Brain microvascular endothelial cell (primary cell): ENCODE measurements around the gene GARS1.
"Not testable (repeated sequence)": the region's sequence is repeated elsewhere in the genome, so short reads cannot be mapped to it uniquely, and the experiment has no call there.

Experiments used
- DNase-seq: peaks from one replicate; pipeline ENCODE4 v3.0.0-alpha.2; 2020
- H3K27ac ChIP-seq: fragments of 250-450 bp; sonication (Bioruptor Pico); 2 replicates; pipeline ENCODE4 v1.5.1; 2020; ENCODE audit warnings: mild to moderate bottlenecking, moderate library complexity
- H3K27me3 ChIP-seq: fragments of 250-450 bp; sonication (Bioruptor Pico); replicated peaks from 2 replicates; pipeline ENCODE4 v1.5.1; 2020; ENCODE audit warnings: mild to moderate bottlenecking
- H3K36me3 ChIP-seq: fragments of 250-450 bp; sonication (Bioruptor Pico); replicated peaks from 2 replicates; pipeline ENCODE4 v1.5.1; 2020; ENCODE audit warnings: mild to moderate bottlenecking
- H3K4me3 ChIP-seq: 2 replicates; pipeline ENCODE4 v1.5.1; 2011; ENCODE audit warnings: low read depth, mild to moderate bottlenecking, control low read depth, low read length, moderate library complexity
- CTCF ChIP-seq: IDR thresholded peaks from 2 replicates; pipeline ENCODE4 v1.5.1; 2011; ENCODE audit warnings: low read depth, mild to moderate bottlenecking, moderate library complexity, low read length, control low read depth, inconsistent platforms; ENCODE audit errors: missing control alignments
- in situ Hi-C: cut with HindIII; loops from 2 replicates; pipeline ENCODE4 v1.10.0; 2017; ENCODE audit warnings: low sequenced_read_pairs, low pct_ligation_motif_present

The GARS1 gene

DNA sequence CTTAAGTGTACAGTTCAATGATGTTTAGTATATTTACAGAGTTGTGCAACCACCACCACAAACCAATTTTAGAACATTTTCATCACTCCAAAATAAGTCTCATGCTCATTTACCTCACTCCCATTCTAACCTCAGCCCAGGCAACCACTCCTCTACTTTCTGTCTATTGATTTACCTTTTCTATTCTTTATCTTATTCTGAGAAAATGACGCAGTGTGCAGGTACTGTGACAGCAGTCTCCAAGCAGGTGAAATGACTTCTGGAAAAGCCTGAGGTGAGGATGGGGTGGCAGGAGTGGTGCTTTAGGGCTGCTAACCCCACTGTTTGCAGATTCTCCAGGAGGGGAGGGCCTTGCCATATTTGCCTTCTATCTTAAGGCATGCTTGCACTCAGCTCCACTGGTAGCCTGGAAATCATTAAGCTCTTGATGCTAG is 39.5 kb downstream of the GARS1 start:
- no peak for TF ChIP-seq CTCF
- no peak for DNase-seq
- Histone ChIP-seq H3K4me3 (no peak overlapping the region), H3K27ac (no peak overlapping the region), H3K36me3 (peaks cover 64% of the 10 kb centered on the region), H3K27me3 (no peaks in the 10 kb centered on the region)
- in situ Hi-C loops, result no loop called here

DNA sequence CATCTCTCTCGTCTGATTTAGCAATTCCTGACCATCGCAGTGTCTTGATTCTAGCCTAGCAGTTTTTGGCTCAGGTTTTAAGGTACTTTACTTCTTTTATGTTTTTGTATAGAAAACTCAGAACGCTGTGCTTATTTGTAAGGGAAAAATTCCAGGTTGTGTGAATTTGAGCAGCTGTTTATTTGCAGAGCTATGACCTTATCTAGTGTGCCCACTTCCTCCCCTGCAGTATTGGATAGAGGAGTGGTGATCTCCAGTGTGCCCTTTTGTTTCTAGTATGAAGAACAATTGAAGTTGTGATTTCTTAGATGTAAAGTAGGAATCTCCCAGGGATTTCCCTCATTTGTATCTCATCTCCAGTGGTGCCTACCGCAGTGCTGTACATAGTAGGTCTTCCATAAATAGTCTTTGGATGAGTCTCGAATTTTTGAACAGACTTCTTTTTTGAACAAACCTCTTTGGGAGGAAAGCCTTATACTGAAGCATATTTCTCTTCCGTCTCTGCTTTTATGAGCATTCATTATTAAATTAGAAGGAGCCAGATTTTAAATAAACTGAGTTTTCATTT is 40.0 kb downstream of the GARS1 start:
- TF ChIP-seq CTCF, result no peak
- no peak for DNase-seq
- no peaks in the 10 kb centered on the region for H3K27me3 ChIP-seq
- peaks cover 59% of the 10 kb centered on the region for H3K36me3 ChIP-seq
- in situ Hi-C loops, result no loop called here
- H3K27ac ChIP-seq, result no peak overlapping the region
- no peak overlapping the region for H3K4me3 ChIP-seq

DNA sequence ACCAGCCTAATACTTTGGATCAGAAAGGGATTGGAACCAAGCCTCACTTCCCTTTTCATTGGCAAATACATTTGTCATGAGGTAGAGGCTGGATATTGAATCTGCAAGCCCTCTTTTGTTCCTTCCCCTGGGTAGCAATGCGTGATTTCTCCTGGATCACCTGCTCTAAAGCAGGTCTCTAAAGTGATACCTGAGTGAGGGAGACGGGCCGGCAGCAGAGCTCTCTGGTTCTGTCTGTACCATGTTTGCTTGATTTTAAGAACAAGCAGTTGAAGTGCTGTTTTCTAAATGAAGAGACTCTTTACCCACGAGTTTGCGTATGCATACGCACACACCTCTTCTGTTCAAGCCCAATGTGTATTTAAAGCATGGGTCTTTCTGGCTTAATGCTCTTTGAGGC is 41.1 kb downstream of the GARS1 start:
- Histone ChIP-seq H3K27me3 (no peaks in the 10 kb centered on the region), H3K27ac (no peak overlapping the region), H3K36me3 (peaks cover 52% of the 10 kb centered on the region), H3K4me3 (no peak overlapping the region)
- no peak for TF ChIP-seq CTCF
- in situ Hi-C loops, result no loop called here
- DNase-seq, result no peak

DNA sequence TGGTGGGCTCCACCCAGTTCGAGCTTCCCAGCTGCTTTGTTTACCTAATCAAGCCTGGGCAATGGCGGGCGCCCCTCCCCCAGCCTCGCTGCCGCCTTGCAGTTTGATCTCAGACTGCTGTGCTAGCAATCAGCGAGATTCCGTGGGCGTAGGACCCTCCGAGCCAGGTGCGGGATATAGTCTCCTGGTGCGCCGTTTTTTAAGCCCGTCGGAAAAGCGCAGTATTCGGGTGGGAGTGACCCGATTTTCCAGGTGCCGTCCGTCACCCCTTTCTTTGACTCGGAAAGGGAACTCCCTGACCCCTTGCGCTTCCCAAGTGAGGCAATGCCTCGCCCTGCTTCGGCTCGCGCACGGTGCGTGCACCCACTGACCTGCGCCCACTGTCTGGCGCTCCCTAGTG is 47.6 kb downstream of the GARS1 start:
- in situ Hi-C loops, H3K4me3 ChIP-seq, H3K27ac ChIP-seq, DNase-seq, H3K27me3 ChIP-seq: not testable (repeated sequence)
- peaks cover 24% of the 10 kb centered on the region for H3K36me3 ChIP-seq

- Histone ChIP-seq H3K4me3 (no peak overlapping the region), H3K27me3 (no peaks in the 10 kb centered on the region), H3K27ac (no peak overlapping the region), H3K36me3 (peaks cover 24% of the 10 kb centered on the region)
- in situ Hi-C loops, result no loop called here
- DNase-seq, result no peak
- no peak for TF ChIP-seq CTCF
Measured at GRCh38 chr7:30642789-30643188, 48.1 kb downstream of the GARS1 start.

- in situ Hi-C loops, result no loop called here
- H3K36me3 ChIP-seq, result peaks cover 24% of the 10 kb centered on the region
- no peaks in the 10 kb centered on the region for H3K27me3 ChIP-seq
- DNase-seq, result no peak
- H3K4me3 ChIP-seq, result no peak overlapping the region
- TF ChIP-seq CTCF, result no peak
- H3K27ac ChIP-seq, result no peak overlapping the region
Measured at GRCh38 chr7:30644286-30644955, 49.7 kb downstream of the GARS1 start.
